ENCODE data around the gene TNFRSF12A. TPM values are rescaled to one million over a fixed set of nuclear protein-coding genes. Genes with fewer than 3 reads are reported as not detected.

The TNFRSF12A gene
- total and polyA plus RNA-seq, 2 of the 13 experiments (the other 11 are each of a cell fraction or from before 2014, with no cell fraction given), result 61.9 to 66.0 TPM

DNA sequence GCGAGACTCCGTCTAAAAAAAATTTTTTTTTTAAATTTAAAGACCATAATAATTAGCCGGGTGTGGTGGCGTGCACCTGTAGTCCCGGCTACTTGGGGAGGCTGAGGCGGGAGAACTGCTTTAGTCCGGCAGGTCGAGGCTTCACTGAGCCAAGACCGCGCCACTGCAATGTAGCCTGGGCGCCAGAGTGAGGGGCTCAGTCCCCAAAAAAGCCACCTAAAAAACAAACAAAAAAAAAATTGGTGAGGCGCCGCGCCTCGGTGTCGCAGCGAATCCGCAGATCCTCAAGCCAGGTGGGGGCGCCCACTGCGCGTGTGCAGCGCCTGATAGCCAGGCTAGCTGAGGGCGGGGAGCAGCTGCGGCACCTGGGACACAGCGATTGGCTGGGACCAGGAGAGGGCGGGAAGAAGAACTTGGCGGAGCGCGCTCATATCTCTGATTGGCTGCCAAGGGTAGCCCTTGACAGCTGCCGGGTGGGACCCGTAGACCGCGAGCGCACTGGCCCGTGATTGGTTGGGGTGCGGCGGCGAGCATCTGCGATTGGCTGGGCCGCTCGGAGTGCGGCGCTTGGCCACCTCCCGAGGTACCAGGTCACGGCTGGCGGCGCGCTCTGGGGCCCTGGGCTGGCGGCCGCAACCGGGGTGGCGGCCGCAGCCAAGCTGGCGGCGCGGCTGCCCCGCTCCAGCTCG, 16.4 kb upstream of the TNFRSF12A start (continued):
- 0 out of 2 replicates have a peak, but pooled peaks have one; percentile 38 for TF ChIP-seq ZNF264 (CRISPR knock-in tag; IDR thresholded peaks at IDR 0.05)
- TF ChIP-seq POLR2G (IDR thresholded peaks at IDR 0.05; ENCODE audit: low read depth, low read length), result peak; percentile 39; the same call in 1 of the 2 replicates
- 0 out of 2 replicates have a peak, but pooled peaks have one; percentile 39 for TF ChIP-seq ZBTB42 (CRISPR knock-in tag; IDR thresholded peaks at IDR 0.05)
- peak; percentile 62; the same call in 1 of the 2 replicates for TF ChIP-seq ZNF350 (CRISPR knock-in tag; IDR thresholded peaks at IDR 0.05; ENCODE audit: borderline replicate concordance, low read depth)
- TF ChIP-seq MXI1 (IDR thresholded peaks at IDR 0.05; ENCODE audit: borderline replicate concordance, low read depth, low read length), result peak; percentile 70; the same call in 1 of the 3 replicates
- TF ChIP-seq, protein P1, sequence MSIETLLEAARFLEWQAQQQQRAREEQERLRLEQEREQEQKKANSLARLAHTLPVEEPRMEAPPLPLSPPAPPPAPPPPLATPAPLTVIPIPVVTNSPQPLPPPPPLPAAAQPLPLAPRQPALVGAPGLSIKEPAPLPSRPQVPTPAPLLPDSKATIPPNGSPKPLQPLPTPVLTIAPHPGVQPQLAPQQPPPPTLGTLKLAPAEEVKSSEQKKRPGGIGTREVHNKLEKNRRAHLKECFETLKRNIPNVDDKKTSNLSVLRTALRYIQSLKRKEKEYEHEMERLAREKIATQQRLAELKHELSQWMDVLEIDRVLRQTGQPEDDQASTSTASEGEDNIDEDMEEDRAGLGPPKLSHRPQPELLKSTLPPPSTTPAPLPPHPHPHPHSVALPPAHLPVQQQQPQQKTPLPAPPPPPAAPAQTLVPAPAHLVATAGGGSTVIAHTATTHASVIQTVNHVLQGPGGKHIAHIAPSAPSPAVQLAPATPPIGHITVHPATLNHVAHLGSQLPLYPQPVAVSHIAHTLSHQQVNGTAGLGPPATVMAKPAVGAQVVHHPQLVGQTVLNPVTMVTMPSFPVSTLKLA (IDR thresholded peaks at IDR 0.05), result peak; percentile 47; the same call in 1 of the 2 replicates
- TF ChIP-seq, protein P2, sequence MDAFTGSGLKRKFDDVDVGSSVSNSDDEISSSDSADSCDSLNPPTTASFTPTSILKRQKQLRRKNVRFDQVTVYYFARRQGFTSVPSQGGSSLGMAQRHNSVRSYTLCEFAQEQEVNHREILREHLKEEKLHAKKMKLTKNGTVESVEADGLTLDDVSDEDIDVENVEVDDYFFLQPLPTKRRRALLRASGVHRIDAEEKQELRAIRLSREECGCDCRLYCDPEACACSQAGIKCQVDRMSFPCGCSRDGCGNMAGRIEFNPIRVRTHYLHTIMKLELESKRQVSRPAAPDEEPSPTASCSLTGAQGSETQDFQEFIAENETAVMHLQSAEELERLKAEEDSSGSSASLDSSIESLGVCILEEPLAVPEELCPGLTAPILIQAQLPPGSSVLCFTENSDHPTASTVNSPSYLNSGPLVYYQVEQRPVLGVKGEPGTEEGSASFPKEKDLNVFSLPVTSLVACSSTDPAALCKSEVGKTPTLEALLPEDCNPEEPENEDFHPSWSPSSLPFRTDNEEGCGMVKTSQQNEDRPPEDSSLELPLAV (CRISPR knock-in tag; conservative IDR thresholded peaks at IDR 0.05; ENCODE audit: low read depth), result no peak
- peak; percentile 61; the same call in 1 of the 2 replicates for TF ChIP-seq ZNF800 (CRISPR knock-in tag; IDR thresholded peaks at IDR 0.05)
- TF ChIP-seq NFYB (CRISPR knock-in tag; IDR thresholded peaks at IDR 0.05), result peak; percentile 99
- TF ChIP-seq PRPF4 (IDR thresholded peaks at IDR 0.05; ENCODE audit: low read depth, low read length, poor library complexity, severe bottlenecking), result no peak
- TF ChIP-seq MIXL1 (CRISPR knock-in tag; IDR thresholded peaks at IDR 0.05), result peak; percentile 38; the same call in 1 of the 2 replicates
- TF ChIP-seq GABPB1 (CRISPR knock-in tag; IDR thresholded peaks at IDR 0.05), result peak; percentile 81
- TF ChIP-seq, protein P3, sequence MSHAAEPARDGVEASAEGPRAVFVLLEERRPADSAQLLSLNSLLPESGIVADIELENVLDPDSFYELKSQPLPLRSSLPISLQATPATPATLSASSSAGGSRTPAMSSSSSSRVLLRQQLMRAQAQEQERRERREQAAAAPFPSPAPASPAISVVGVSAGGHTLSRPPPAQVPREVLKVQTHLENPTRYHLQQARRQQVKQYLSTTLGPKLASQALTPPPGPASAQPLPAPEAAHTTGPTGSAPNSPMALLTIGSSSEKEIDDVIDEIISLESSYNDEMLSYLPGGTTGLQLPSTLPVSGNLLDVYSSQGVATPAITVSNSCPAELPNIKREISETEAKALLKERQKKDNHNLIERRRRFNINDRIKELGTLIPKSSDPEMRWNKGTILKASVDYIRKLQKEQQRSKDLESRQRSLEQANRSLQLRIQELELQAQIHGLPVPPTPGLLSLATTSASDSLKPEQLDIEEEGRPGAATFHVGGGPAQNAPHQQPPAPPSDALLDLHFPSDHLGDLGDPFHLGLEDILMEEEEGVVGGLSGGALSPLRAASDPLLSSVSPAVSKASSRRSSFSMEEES (CRISPR knock-in tag; IDR thresholded peaks at IDR 0.05), result peak; percentile 62; the same call in 1 of the 2 replicates
- TF ChIP-seq ZFP91 (CRISPR knock-in tag; IDR thresholded peaks at IDR 0.05; ENCODE audit: borderline replicate concordance), result peak; percentile 53; the same call in 1 of the 2 replicates
- peak; percentile 95 for TF ChIP-seq ZNF362 (CRISPR knock-in tag; IDR thresholded peaks at IDR 0.05; ENCODE audit: borderline replicate concordance)
- TF ChIP-seq ELF3 (CRISPR knock-in tag; IDR thresholded peaks at IDR 0.05), result no peak
- 0 out of 2 replicates have a peak, but pooled peaks have one; percentile 29 for TF ChIP-seq ZNF335 (CRISPR knock-in tag; IDR thresholded peaks at IDR 0.05)

Data from HepG2 (cell line).